OCI-LY7 (cell line): Measurements from ENCODE around the gene PTPRJ. TPM values are rescaled to one million over a fixed set of nuclear protein-coding genes. Genes with fewer than 3 reads are reported as not detected.

Experiments used
- BruUV-seq: library from RNA; stranded (reverse); fragments of 400-500 nt; replicated peaks from 2 replicates; lab custom pipeline; 2021; lab: Mats Ljungman, UMichigan
- CTCF ChIA-PET: fragments of 300-600 bp; sonication (Branson Sonifier 250); formaldehyde crosslinking; loops from one replicate; lab custom pipeline; 2022; ENCODE audit warnings: antibody characterized with exemption; ENCODE audit not compliant: unreplicated experiment; lab: Charles Lee
- POLR2A ChIA-PET: fragments of 300-600 bp; sonication (Branson Sonifier 250); formaldehyde crosslinking; loops from one replicate; lab custom pipeline; 2022; ENCODE audit warnings: antibody characterized with exemption; lab: Charles Lee
- DNase-seq: peaks from one replicate; pipeline ENCODE4 v3.0.0-alpha.2; 2015; ENCODE audit warnings: low spot score
- H2AFZ ChIP-seq: fragments of 200-600 bp; sonication (generic), shearing (Covaris generic); 2 replicates; pipeline ENCODE4 v1.6.1; 2014; ENCODE audit warnings: mild to moderate bottlenecking, antibody characterized with exemption, low read length, moderate library complexity
- H3K27ac ChIP-seq: fragments of 200-600 bp; sonication (generic); 2 replicates; pipeline ENCODE4 v1.5.1; 2014; ENCODE audit warnings: mixed run types, low read depth, mild to moderate bottlenecking, moderate library complexity, low read length, inconsistent platforms; ENCODE audit not compliant: poor library complexity, severe bottlenecking
- H3K36me3 ChIP-seq: fragments of 200-600 bp; sonication (generic); 2 replicates; pipeline ENCODE4 v1.6.1; 2014; ENCODE audit warnings: mild to moderate bottlenecking, antibody characterized with exemption, low read length, moderate library complexity, mixed read lengths; ENCODE audit not compliant: insufficient read depth
- H3K4me1 ChIP-seq: fragments of 200-600 bp; sonication (generic); 2 replicates; pipeline ENCODE4 v1.5.1; 2014; ENCODE audit warnings: mild to moderate bottlenecking, low read length; ENCODE audit not compliant: insufficient read depth, poor library complexity, severe bottlenecking
- H3K4me2 ChIP-seq: fragments of 200-600 bp; sonication (generic); 2 replicates; pipeline ENCODE4 v1.6.1; 2014; ENCODE audit warnings: mild to moderate bottlenecking, low read length
- H3K4me3 ChIP-seq: fragments of 200-600 bp; sonication (generic); 2 replicates; pipeline ENCODE4 v1.5.1; 2014; ENCODE audit warnings: mild to moderate bottlenecking, low read depth, low read length; ENCODE audit not compliant: poor library complexity, severe bottlenecking
- H3K79me2 ChIP-seq: fragments of 200-600 bp; sonication (generic); 2 replicates; pipeline ENCODE4 v1.6.1; 2016; ENCODE audit warnings: low read depth, mild to moderate bottlenecking, low read length, moderate library complexity, mixed read lengths; ENCODE audit not compliant: insufficient read depth
- H3K9me2 ChIP-seq: fragments of 200-600 bp; sonication (generic); 2 replicates; pipeline ENCODE4 v1.6.1; 2016; ENCODE audit warnings: mild to moderate bottlenecking, low read length, mixed read lengths; ENCODE audit not compliant: insufficient read depth
- H3K9me3 ChIP-seq: fragments of 200-600 bp; sonication (generic); 2 replicates; pipeline ENCODE4 v1.6.1; 2014; ENCODE audit warnings: mild to moderate bottlenecking, mixed run types, low read length, mixed read lengths
- H4K20me1 ChIP-seq: fragments of 200-600 bp; sonication (generic); 2 replicates; pipeline ENCODE4 v1.6.1; 2014; ENCODE audit warnings: mild to moderate bottlenecking, antibody characterized with exemption, low read length, moderate library complexity, mixed read lengths; ENCODE audit not compliant: insufficient read depth
- EZH2phosphoT487 ChIP-seq: fragments of 200-600 bp; sonication (generic); IDR thresholded peaks from 2 replicates; pipeline ENCODE4 v1.6.1; 2018; ENCODE audit warnings: low read depth, borderline replicate concordance, mild to moderate bottlenecking, mixed run types, antibody characterized with exemption, low read length, moderate library complexity, mixed read lengths
- intact Hi-C: fragments of 100-400 bp; cut with micrococcal nuclease; formaldehyde crosslinking; loops from one replicate; pipeline ENCODE4 v1.10.0; 2022; ENCODE audit not compliant: unreplicated experiment
- total RNA-seq, 2 experiments: library from RNA; depleted of rRNA in 1 of 2; stranded (reverse); fragments of >200 nt in 1 of 2; shearing (Covaris generic) in 1 of 2; gene quantifications; 2 replicates each; pipeline ENCODE4 v1.2.3, GENCODE V29; 2014 to 2022
- TF ChIP-seq, protein P1 (sequence below): fragments of 200-600 bp; sonication (generic); conservative IDR thresholded peaks from 2 replicates; pipeline ENCODE4 v1.5.1; 2014; ENCODE audit warnings: mild to moderate bottlenecking, antibody characterized with exemption, low read length, moderate library complexity, mixed read lengths

Gene PTPRJ
- total RNA-seq, 2 experiments from 2014 or later, result 5.4 to 28.3 TPM

DNA sequence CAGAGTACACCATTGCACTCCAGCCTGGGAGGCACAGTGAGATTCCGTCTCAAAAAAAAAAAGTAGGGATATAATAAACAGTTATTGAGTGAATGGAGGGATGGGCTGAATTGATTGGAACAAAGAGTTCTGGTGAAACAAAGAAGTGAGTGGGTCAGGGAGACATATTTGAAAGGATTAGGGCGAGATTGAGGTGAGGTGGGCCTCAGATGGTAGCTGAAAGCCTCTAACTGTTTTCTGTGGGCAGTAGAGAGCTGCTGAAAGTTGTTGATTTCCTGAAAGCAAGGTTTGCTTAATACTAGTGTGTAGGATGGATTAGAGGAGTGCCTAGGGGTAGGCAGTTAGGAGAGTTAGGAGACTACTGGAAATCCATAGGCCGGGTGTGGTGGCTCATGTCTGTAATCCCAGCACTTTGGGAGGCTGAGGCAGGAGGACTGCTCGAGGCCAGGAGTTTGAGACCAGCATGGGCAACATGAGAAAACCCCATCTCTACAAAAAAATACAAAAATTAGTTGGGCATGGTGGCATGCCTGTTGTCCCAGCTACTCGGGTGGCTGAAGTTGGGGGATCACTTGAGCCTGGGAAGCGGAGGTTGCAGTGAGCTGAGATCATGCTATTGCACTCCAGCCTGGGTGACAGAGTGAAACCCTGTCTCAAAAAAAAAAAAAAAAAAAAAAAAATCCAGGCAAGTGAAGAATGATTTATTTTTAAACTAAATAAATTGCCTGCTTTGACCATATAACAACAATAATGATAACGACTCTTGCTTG lies 41.4 kb upstream of the PTPRJ start:
- H3K9me3 ChIP-seq, result no peaks in the 10 kb centered on the region
- no peaks in the 10 kb centered on the region for H4K20me1 ChIP-seq
- TF ChIP-seq EZH2phosphoT487, result no peak
- TF ChIP-seq, protein P1, sequence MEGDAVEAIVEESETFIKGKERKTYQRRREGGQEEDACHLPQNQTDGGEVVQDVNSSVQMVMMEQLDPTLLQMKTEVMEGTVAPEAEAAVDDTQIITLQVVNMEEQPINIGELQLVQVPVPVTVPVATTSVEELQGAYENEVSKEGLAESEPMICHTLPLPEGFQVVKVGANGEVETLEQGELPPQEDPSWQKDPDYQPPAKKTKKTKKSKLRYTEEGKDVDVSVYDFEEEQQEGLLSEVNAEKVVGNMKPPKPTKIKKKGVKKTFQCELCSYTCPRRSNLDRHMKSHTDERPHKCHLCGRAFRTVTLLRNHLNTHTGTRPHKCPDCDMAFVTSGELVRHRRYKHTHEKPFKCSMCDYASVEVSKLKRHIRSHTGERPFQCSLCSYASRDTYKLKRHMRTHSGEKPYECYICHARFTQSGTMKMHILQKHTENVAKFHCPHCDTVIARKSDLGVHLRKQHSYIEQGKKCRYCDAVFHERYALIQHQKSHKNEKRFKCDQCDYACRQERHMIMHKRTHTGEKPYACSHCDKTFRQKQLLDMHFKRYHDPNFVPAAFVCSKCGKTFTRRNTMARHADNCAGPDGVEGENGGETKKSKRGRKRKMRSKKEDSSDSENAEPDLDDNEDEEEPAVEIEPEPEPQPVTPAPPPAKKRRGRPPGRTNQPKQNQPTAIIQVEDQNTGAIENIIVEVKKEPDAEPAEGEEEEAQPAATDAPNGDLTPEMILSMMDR, result no peak
- intact Hi-C loops, result no loop called here
- BruUV-seq, result no TSS peak
- ChIA-PET POLR2A (interaction anchor here (0.5 to 4.4 kb wide), 8 partner anchors 8 to 185 kb away, joined by 3 to 24 read pairs (median 3); no protein-coding TSS in a partner anchor), CTCF (interaction anchor here (1.4 kb wide), 1 partner anchor 170 kb away, joined by 10 read pairs; no protein-coding TSS in a partner anchor)
- H3K4me2 ChIP-seq, result no peak overlapping the region
- peaks cover 25% of the 10 kb centered on the region for H3K4me1 ChIP-seq
- no peaks in the 10 kb centered on the region for H3K36me3 ChIP-seq
- H3K9me2 ChIP-seq, result no peaks in the 10 kb centered on the region
- no peak overlapping the region for H3K27ac ChIP-seq
- H3K4me3 ChIP-seq, result no peak overlapping the region
- no peak for DNase-seq
- no peak overlapping the region for H2AFZ ChIP-seq
- no peaks in the 10 kb centered on the region for H3K79me2 ChIP-seq

DNA sequence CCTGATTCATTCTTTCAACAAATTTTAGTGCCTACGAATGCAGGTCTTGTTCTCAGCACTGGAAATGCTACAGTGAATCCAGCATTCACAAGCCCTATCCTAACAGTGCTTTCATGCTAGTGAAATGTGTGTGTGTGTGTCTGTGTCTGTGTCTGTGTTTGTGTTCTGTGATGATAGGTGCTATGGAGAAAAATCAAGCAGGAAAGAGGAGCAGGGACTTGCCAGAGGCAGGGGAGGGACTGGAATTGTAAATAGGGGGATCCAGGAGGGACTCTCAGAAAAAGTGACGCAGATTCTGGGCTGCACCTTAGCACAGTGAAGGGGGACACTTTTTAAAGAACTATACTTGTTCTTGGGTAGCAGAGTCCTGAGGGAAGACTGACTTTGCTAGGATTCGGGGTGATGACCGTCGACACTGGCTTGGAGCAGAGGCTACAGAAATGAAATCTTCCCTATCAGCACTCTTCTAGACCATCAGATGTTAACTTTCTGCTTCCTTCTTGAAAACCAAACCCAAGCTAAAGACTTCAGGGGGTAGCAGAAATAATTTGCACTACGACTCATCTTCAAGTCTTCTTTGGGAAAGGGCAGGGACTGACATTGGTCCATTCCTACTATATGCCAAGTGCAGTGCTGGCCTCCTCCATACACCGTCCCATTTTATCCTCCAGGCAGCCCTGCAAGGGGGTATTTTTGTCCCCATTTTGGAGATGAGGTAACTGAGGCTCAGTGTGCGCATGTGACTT lies 39.3 kb upstream of the PTPRJ start:
- intact Hi-C loops, result no loop called here
- DNase-seq, result no peak
- TF ChIP-seq, protein P1, result no peak
- no peak for TF ChIP-seq EZH2phosphoT487
- Histone ChIP-seq H3K27ac (no peak overlapping the region), H3K79me2 (no peaks in the 10 kb centered on the region), H4K20me1 (no peaks in the 10 kb centered on the region), H2AFZ (no peak overlapping the region), H3K4me2 (no peak overlapping the region), H3K9me2 (no peaks in the 10 kb centered on the region), H3K36me3 (no peaks in the 10 kb centered on the region), H3K9me3 (no peaks in the 10 kb centered on the region), H3K4me1 (peaks cover 12% of the 10 kb centered on the region), H3K4me3 (no peak overlapping the region)
- CTCF ChIA-PET, result no interaction called here
- POLR2A ChIA-PET, result interaction anchor here (0.9 kb wide), 1 partner anchor 377 kb away, joined by 3 read pairs; no protein-coding TSS in a partner anchor
- BruUV-seq, result no TSS peak
